ENCODE data around the gene ALPK3.

ALPK3 gene

GRCh38 chr15:84878504-84878903 lies 61.3 kb downstream of the ALPK3 start:
- peak; percentile 63 for DNase-seq

GRCh38 chr15:84879088-84879780 lies 62.1 kb downstream of the ALPK3 start:
- DNase-seq = no peak

- DNase-seq = no peak
Observed at GRCh38 chr15:84880007-84880406, 62.9 kb downstream of the ALPK3 start.

GRCh38 chr15:84880822-84881519 lies 63.8 kb downstream of the ALPK3 start:
- DNase-seq = no peak

GRCh38 chr15:84881520-84881830 lies 64.3 kb downstream of the ALPK3 start:
- DNase-seq = no peak

GRCh38 chr15:84883466-84883865 lies 66.3 kb downstream of the ALPK3 start:
- DNase-seq = no peak

GRCh38 chr15:84883916-84884781 lies 67.0 kb downstream of the ALPK3 start, which contains the start of gene SLC28A1:
Gene SLC28A1, plus strand, starts transcription at chr15:84884662. Its CDS starts 3,099 bp downstream, at chr15:84887761.
- no peak for DNase-seq

GRCh38 chr15:84885801-84886200 lies 68.6 kb downstream of the ALPK3 start:
- no peak for DNase-seq

- DNase-seq = no peak
Observed at GRCh38 chr15:84886211-84886983, 69.2 kb downstream of the ALPK3 start.

- no peak for DNase-seq
Observed at GRCh38 chr15:84886984-84887299, 69.8 kb downstream of the ALPK3 start.

GRCh38 chr15:84887938-84888337 lies 70.8 kb downstream of the ALPK3 start:
- DNase-seq = no peak

GRCh38 chr15:84888639-84889038 lies 71.5 kb downstream of the ALPK3 start:
- DNase-seq = no peak

- no peak for DNase-seq
Observed at GRCh38 chr15:84889313-84889990, 72.3 kb downstream of the ALPK3 start.

GRCh38 chr15:84889991-84890669 lies 73.0 kb downstream of the ALPK3 start:
- DNase-seq = no peak

GRCh38 chr15:84890670-84891162 lies 73.6 kb downstream of the ALPK3 start:
- DNase-seq = no peak

GRCh38 chr15:84891339-84891738 lies 74.2 kb downstream of the ALPK3 start:
- no peak for DNase-seq

- no peak for DNase-seq
Observed at GRCh38 chr15:84892786-84893307, 75.7 kb downstream of the ALPK3 start.

GRCh38 chr15:84893607-84894006 lies 76.5 kb downstream of the ALPK3 start:
- DNase-seq = no peak

GRCh38 chr15:84894736-84895425 lies 77.7 kb downstream of the ALPK3 start:
- DNase-seq = no peak

GRCh38 chr15:84898761-84899160 lies 81.6 kb downstream of the ALPK3 start:
- DNase-seq = no peak

- no peak for DNase-seq
Observed at GRCh38 chr15:84899750-84900149, 82.6 kb downstream of the ALPK3 start.
